Body of pancreas (tissue), 4 donors: Measurements from ENCODE around the gene RAB40A.

Source experiments
- CTCF ChIP-seq, 7 experiments: fragments of 450-650 bp in 4 of 7; fragments of 200-600 bp in 3 of 7; sonication (generic) in 3 of 7; IDR thresholded peaks; one replicate each; pipeline ENCODE4 v1.5.1; 2016 to 2019; ENCODE audit warnings: antibody characterized with exemption in 7 of 7
- POLR2A ChIP-seq, 3 donors: fragments of 450-650 bp; IDR thresholded peaks; one replicate each; pipeline ENCODE4 v1.6.1; 2016; ENCODE audit warnings: antibody characterized with exemption in 3 of 3, mild to moderate bottlenecking in 2 of 3

GRCh38 chrX:103510031-103510430, 9.3 kb downstream of the RAB40A start:
- TF ChIP-seq CTCF (IDR thresholded peaks at IDR 0.05), result no peak
- no peak for TF ChIP-seq POLR2A (IDR thresholded peaks at IDR 0.05)
